K562 (cell line): Measurements from ENCODE around the gene SLC22A23.
"Not testable (repeated sequence)": the region's sequence is repeated elsewhere in the genome, so short reads cannot be mapped to it uniquely, and the experiment has no call there.

ENCODE experiments used
- ATF3 ChIP-seq, 2 experiments: fragments of 450-650 bp in 1 of 2; sonication (generic) in 1 of 2; formaldehyde crosslinking in 1 of 2; IDR thresholded peaks in 1 of 2; conservative IDR thresholded peaks in 1 of 2; 2 replicates each; pipeline versions ENCODE4 v1.6.1 to v1.8.1; 2016 to 2023; ENCODE audit warnings: mild to moderate bottlenecking in 2 of 2, moderate library complexity in 2 of 2, inconsistent platforms in 1 of 2, missing genetic modification reagents in 1 of 2
- BRF2 ChIP-seq: IDR thresholded peaks from 3 replicates; pipeline ENCODE4 v1.6.1; 2011; ENCODE audit warnings: borderline replicate concordance, mild to moderate bottlenecking; ENCODE audit not compliant: insufficient read length, insufficient read depth
- E2F3 ChIP-seq: fragments of 250-450 bp; sonication (Bioruptor Pico); IDR thresholded peaks from 2 replicates; pipeline ENCODE4 v1.4.0; 2020; ENCODE audit warnings: mild to moderate bottlenecking
- EZH2 ChIP-seq: IDR thresholded peaks from 2 replicates; pipeline ENCODE4 v1.6.1; 2012; ENCODE audit warnings: low read depth, mild to moderate bottlenecking, inconsistent platforms, low read length, borderline replicate concordance
- FOSL1 ChIP-seq: fragments of 200-800 bp; sonication (Bioruptor generic); conservative IDR thresholded peaks from 2 replicates; pipeline ENCODE4 v1.6.1; 2016; ENCODE audit warnings: missing genetic modification characterization, missing compliant biosample characterization
- HBP1 ChIP-seq: fragments of 450-650 bp; formaldehyde crosslinking; IDR thresholded peaks from 2 replicates; pipeline ENCODE4 v1.4.0; 2022; ENCODE audit warnings: missing genetic modification characterization
- HNRNPUL1 ChIP-seq: fragments of 200-400 bp; formaldehyde crosslinking; IDR thresholded peaks from 2 replicates; pipeline ENCODE4 v1.6.1; 2017; ENCODE audit warnings: low read length
- JUN ChIP-seq, 2 experiments: sonication (generic) in 1 of 2; formaldehyde crosslinking in 1 of 2; IDR thresholded peaks; 2 replicates each; pipeline versions ENCODE4 v1.6.1 to v1.8.0; 2012 to 2022; ENCODE audit warnings: borderline replicate concordance in 2 of 2, mild to moderate bottlenecking in 2 of 2, improper control_type of control experiment in 1 of 2, low read depth in 1 of 2, low read length in 1 of 2, missing genetic modification reagents in 1 of 2
- MTF1 ChIP-seq: fragments of 250-450 bp; sonication (Bioruptor Pico); IDR thresholded peaks from 2 replicates; pipeline ENCODE4 v1.9.0; 2021; ENCODE audit warnings: moderate library complexity, mild to moderate bottlenecking, inconsistent platforms, borderline replicate concordance
- SRSF1 ChIP-seq: fragments of 200-400 bp; formaldehyde crosslinking; IDR thresholded peaks from 2 replicates; pipeline ENCODE4 v1.6.1; 2017; ENCODE audit warnings: mild to moderate bottlenecking, low read depth, low read length, moderate library complexity
- ZHX1 ChIP-seq: fragments of 150-350 bp; conservative IDR thresholded peaks from 2 replicates; pipeline ENCODE4 v1.6.1; 2014; ENCODE audit warnings: low read length
- TF ChIP-seq, protein P1 (sequence below), 3 experiments: IDR thresholded peaks in 2 of 3; conservative IDR thresholded peaks in 1 of 3; 2 replicates each; pipeline ENCODE4 v1.5.1; 2011 to 2012; ENCODE audit warnings: low read length in 3 of 3, mild to moderate bottlenecking in 3 of 3, control low read depth in 2 of 3, improper control_type of control experiment in 1 of 3, inconsistent platforms in 1 of 3, low read depth in 1 of 3, mixed read lengths in 1 of 3, moderate library complexity in 1 of 3; ENCODE audit not compliant: insufficient read depth in 2 of 3

DNA sequence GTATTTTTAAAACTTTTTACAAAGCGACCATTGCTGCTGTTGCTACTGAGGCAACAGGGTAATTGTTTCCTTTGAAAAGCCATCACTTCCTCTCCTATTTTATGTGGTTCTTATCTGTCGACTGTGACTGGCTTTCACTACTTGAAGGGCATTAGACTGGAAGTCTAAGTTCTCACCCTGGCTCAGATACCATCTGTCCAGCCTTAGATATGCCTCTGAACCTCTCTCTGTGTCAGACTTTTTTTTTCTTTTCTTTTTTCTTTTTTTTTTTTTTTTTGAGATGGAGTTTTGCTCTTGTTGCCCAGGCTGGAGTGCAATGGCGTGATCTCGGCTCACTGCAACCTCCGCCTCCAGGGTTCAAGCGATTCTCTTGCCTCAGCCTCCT is 78.5 kb downstream of the SLC22A23 start:
- not testable (repeated sequence) for TF ChIP-seq ZHX1; EZH2; HBP1 (CRISPR knock-in tag); ATF3 (IDR thresholded peaks at IDR 0.05); ATF3 (CRISPR knock-in tag; conservative IDR thresholded peaks at IDR 0.05); FOSL1 (tag); BRF2; E2F3; HNRNPUL1; MTF1 (CRISPR knock-in tag); JUN (IDR thresholded peaks at IDR 0.05; ENCODE audit: borderline replicate concordance, low read depth, low read length); JUN (CRISPR knock-in tag; IDR thresholded peaks at IDR 0.05; ENCODE audit: borderline replicate concordance); SRSF1
- TF ChIP-seq, protein P1, sequence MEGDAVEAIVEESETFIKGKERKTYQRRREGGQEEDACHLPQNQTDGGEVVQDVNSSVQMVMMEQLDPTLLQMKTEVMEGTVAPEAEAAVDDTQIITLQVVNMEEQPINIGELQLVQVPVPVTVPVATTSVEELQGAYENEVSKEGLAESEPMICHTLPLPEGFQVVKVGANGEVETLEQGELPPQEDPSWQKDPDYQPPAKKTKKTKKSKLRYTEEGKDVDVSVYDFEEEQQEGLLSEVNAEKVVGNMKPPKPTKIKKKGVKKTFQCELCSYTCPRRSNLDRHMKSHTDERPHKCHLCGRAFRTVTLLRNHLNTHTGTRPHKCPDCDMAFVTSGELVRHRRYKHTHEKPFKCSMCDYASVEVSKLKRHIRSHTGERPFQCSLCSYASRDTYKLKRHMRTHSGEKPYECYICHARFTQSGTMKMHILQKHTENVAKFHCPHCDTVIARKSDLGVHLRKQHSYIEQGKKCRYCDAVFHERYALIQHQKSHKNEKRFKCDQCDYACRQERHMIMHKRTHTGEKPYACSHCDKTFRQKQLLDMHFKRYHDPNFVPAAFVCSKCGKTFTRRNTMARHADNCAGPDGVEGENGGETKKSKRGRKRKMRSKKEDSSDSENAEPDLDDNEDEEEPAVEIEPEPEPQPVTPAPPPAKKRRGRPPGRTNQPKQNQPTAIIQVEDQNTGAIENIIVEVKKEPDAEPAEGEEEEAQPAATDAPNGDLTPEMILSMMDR (IDR thresholded peaks at IDR 0.05 in 2 of 3, conservative IDR thresholded peaks at IDR 0.05 in 1 of 3; ENCODE audit: insufficient read depth in 2 of 3, low read depth in 1 of 3, low read length in 3 of 3): not testable (repeated sequence)
